Fibroblast of mammary gland (primary cell): ENCODE results near the gene TMTC2.

Experiments
- DNase-seq: peaks from one replicate; pipeline ENCODE4 v3.0.0-alpha.2; 2010; ENCODE audit warnings: low read depth
- H3K4me3 ChIP-seq: 2 replicates; pipeline ENCODE4 v1.5.1; 2011; ENCODE audit warnings: low read depth, mild to moderate bottlenecking, low read length, moderate library complexity; ENCODE audit not compliant: control insufficient read depth
- CTCF ChIP-seq: conservative IDR thresholded peaks from 2 replicates; pipeline ENCODE4 v1.5.1; 2011; ENCODE audit warnings: low read depth, low read length, inconsistent platforms; ENCODE audit not compliant: control insufficient read depth, insufficient read depth

TMTC2 gene

DNA sequence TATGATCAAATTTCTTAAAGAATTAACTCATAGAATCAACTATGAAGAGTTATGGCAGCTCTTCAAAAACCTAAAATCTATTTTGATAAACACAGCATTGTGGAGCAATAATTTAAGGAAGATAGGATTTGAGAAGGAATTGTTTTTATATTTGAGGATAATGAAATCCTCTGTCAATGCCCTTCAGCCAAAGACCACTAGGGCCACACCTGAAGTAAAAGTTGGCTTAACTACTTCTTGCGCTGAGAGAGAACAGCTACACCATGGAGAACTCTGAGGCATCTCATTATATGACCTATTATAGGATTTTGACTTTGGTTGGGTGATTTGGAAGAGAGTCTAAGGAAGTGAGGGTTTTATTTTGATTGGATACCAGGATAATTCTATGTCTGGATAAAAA is 237.2 kb downstream of the TMTC2 start:
- no peak overlapping the region for H3K4me3 ChIP-seq
- no peak for DNase-seq
- no peak for TF ChIP-seq CTCF

DNA sequence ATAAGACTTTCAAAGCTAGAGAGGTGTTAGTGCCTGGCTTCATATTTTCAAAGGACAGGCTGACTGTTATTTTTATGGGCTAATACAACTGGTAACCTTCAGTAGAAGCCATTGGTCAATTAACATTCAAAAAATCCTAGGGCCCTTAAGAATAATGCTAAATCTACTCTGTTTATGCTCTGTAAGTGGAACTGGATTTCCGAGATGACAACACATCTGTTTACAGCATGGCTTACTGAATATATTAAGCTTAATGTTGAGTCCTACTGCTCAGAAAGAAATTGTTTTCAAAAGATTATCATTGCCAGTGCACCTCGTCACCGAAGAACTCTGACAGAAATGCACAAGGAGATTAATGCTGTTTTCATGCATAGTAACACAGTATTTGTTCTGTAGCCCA is 239.9 kb downstream of the TMTC2 start:
- TF ChIP-seq CTCF = no peak
- no peak for DNase-seq
- no peak overlapping the region for H3K4me3 ChIP-seq

DNA sequence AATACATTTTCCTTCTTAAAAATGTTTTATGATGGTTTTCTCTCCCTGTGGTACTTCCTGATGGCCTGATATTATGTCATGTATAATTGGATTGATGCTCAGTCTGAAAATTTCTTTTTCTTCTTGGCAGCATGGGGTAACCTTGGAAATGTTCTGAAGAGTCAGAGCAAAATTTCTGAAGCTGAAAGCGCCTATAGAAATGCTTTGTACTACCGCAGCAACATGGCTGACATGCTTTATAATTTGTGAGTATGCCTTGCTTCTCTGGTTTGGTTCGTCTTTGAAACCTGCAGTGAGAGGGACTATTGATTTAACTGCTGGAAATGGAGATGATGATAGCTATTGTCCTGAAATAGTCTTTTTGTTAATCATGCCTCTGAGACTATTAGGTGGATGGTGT is 243.6 kb downstream of the TMTC2 start:
- no peak for TF ChIP-seq CTCF
- no peak overlapping the region for H3K4me3 ChIP-seq
- DNase-seq = no peak

GRCh38 chr12:82931349-82932116 is 244.8 kb downstream of the TMTC2 start:
- no peak for TF ChIP-seq CTCF
- no peak for DNase-seq
- no peak overlapping the region for H3K4me3 ChIP-seq

GRCh38 chr12:82937151-82937550 is 250.4 kb downstream of the TMTC2 start:
- DNase-seq = peak; percentile 16
- no peak for TF ChIP-seq CTCF
- H3K4me3 ChIP-seq = no peak overlapping the region

- H3K4me3 ChIP-seq = no peak overlapping the region
- peak; percentile 3 for DNase-seq
- no peak for TF ChIP-seq CTCF
Observed at GRCh38 chr12:82942521-82942920, 255.8 kb downstream of the TMTC2 start.
